Measurements from ENCODE around the gene ECI1. TPM values are rescaled to one million over a fixed set of nuclear protein-coding genes. Genes with fewer than 3 reads are reported as not detected.
"Not testable (repeated sequence)": the region's sequence is repeated elsewhere in the genome, so short reads cannot be mapped to it uniquely, and the experiment has no call there.

Gene ECI1
- total RNA-seq, 1 donor from 2014 or later, result 38.7 TPM

- Mint-ChIP-seq H3K4me3 (no peak overlapping the region), H3K4me1 (peaks cover 6% of the 10 kb centered on the region), H3K9me3 (no peaks in the 10 kb centered on the region), H3K27ac (no peak overlapping the region), H3K27me3 (no peaks in the 10 kb centered on the region), H3K36me3 (ENCODE audit: low read depth) (no peaks in the 10 kb centered on the region)
- intact Hi-C loops (cut with micrococcal nuclease), result no loop called here
- no peak for DNase-seq
Observed at GRCh38 chr16:2273931-2274330, 22.5 kb upstream of the ECI1 start.

- no peak overlapping the region for H3K4me3 Mint-ChIP-seq
- no peak for DNase-seq
- intact Hi-C loops (cut with micrococcal nuclease), result no loop called here
- H3K27me3 Mint-ChIP-seq, result no peaks in the 10 kb centered on the region
- no peaks in the 10 kb centered on the region for H3K9me3 Mint-ChIP-seq
- peaks cover 6% of the 10 kb centered on the region for H3K4me1 Mint-ChIP-seq
- peak overlapping the region; percentile 29 for H3K27ac Mint-ChIP-seq
- H3K36me3 Mint-ChIP-seq (ENCODE audit: low read depth), result no peaks in the 10 kb centered on the region
Observed at GRCh38 chr16:2273484-2273883, 22.1 kb upstream of the ECI1 start.

GRCh38 chr16:2271848-2272461, 20.6 kb upstream of the ECI1 start:
- Mint-ChIP-seq H3K4me1 (peaks cover 8% of the 10 kb centered on the region), H3K9me3 (no peaks in the 10 kb centered on the region), H3K27me3 (peaks cover 1% of the 10 kb centered on the region), H3K36me3 (ENCODE audit: low read depth) (peaks cover 7% of the 10 kb centered on the region), H3K4me3 (no peak overlapping the region), H3K27ac (no peak overlapping the region)
- intact Hi-C loops (cut with micrococcal nuclease), result no loop called here
- DNase-seq, result no peak

GRCh38 chr16:2270588-2271470, 19.4 kb upstream of the ECI1 start:
- no peak overlapping the region for H3K4me3 Mint-ChIP-seq
- DNase-seq, result no peak
- peaks cover 1% of the 10 kb centered on the region for H3K27me3 Mint-ChIP-seq
- H3K9me3 Mint-ChIP-seq, result no peaks in the 10 kb centered on the region
- intact Hi-C loops (cut with micrococcal nuclease), result no loop called here
- H3K4me1 Mint-ChIP-seq, result peaks cover 18% of the 10 kb centered on the region
- no peak overlapping the region for H3K27ac Mint-ChIP-seq
- peaks cover 17% of the 10 kb centered on the region for H3K36me3 Mint-ChIP-seq (ENCODE audit: low read depth)

DNA sequence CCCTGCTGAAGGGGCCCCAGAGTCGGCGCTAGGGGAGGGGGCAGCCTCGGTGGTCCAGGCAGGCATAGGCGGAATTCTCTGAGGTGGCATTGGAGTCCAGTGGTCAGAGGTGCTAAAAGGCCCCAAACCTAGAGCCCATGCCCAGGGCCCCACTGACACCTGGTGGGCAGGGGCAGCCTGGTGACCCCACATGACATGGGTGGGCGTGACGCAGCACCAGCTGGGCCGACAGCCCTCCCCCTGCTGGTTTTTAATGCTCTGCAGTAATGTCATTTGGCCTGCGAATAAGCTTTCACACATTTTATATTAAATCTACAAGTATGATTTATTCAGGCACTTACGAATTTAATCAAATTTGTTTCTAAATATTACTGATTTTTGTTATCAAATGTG, 18.7 kb upstream of the ECI1 start:
- Mint-ChIP-seq H3K9me3 (no peaks in the 10 kb centered on the region), H3K27ac (no peak overlapping the region), H3K4me1 (peaks cover 20% of the 10 kb centered on the region), H3K36me3 (ENCODE audit: low read depth) (peaks cover 21% of the 10 kb centered on the region), H3K27me3 (peaks cover 1% of the 10 kb centered on the region), H3K4me3 (peak overlapping the region; percentile 94)
- intact Hi-C loops (cut with micrococcal nuclease), result no loop called here
- DNase-seq, result no peak

DNA sequence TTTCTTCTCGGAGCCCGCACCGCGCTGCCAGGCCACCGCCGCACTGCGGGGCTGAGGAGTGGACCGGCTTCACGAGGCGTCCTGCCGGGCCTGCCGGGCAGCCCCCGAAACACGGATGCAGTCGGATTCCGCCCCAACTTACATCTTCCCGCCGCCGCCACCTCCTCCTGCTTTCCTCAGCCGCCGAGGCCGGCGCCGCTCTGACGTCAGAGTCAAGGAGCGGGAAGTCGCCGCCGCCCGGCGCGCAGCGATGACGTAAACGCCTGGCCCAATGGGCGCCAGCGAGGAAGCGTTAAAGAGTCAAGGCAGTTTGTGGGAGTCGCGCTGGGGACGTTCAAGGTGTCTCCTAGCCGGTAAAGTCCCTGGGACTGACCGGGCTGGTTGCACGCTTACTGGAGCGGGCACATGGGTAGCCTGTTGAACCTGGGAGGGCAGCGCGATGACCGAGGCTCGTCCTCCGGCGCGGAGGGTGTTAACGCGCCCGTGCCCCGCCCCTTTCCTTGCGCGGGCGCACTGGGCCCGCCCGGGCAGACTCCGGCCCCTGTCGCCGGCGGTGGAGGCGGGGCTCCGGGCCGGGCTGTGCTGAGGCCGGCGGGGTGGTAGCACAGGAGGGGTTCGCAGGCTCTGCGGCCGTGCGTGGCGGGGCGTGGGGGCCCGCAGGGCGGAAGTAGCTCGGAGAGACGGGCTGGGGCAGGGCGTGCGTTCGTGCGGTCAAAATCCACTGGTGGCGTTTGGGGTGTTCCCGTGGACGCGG, 16.7 kb upstream of the ECI1 start, which contains the start of gene RNPS1:
Gene RNPS1, minus strand, starts transcription at position 214 of the 754 bp plus-strand sequence. CDS start 3,483 bp downstream, outside the sequence.
- peaks cover 1% of the 10 kb centered on the region for H3K27me3 Mint-ChIP-seq
- intact Hi-C loops (cut with micrococcal nuclease), result loop anchor here (1.0 to 2.0 kb wide), 5 partner anchors 17 to 161 kb away; partner anchors contain the start of genes CCNF, E4F1, ECI1 and TRAF7
- peak; percentile 99 for DNase-seq
- peak within 1 kb of the TSS; percentile 97 for H3K27ac Mint-ChIP-seq
- peak within 1 kb of the TSS; percentile 94 for H3K4me3 Mint-ChIP-seq
- peaks cover 27% of the 10 kb centered on the region for H3K4me1 Mint-ChIP-seq
- peaks cover 35% of the 10 kb centered on the region for H3K36me3 Mint-ChIP-seq (ENCODE audit: low read depth)
- H3K9me3 Mint-ChIP-seq, result no peaks in the 10 kb centered on the region

DNA sequence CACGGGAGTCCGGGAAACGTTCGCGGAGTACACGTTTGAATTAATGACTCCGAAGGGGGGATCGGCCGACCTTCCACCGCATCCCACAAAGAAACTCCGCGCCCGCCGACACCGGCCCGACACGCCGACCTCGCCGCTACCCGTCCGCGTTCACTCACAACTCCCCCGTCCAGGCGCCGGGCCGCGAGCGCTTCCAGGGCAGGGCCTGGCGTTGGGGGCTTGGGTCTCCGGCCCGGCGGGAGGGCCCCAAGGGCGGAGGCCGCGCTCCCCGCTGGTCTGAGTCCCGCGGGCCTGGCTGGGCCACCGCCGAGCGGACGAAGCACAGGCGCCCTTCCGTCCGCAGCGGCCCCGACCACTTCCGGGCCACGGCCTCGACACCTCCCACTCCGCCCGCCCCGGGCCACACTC, 16.1 kb upstream of the ECI1 start:
- peaks cover 29% of the 10 kb centered on the region for H3K4me1 Mint-ChIP-seq
- peak overlapping the region; percentile 97 for H3K27ac Mint-ChIP-seq
- H3K9me3 Mint-ChIP-seq; H3K27me3 Mint-ChIP-seq; intact Hi-C loops (cut with micrococcal nuclease); DNase-seq: not testable (repeated sequence)
- peak overlapping the region; percentile 94 for H3K4me3 Mint-ChIP-seq
- peaks cover 40% of the 10 kb centered on the region for H3K36me3 Mint-ChIP-seq (ENCODE audit: low read depth)

- Mint-ChIP-seq H3K27ac (peak overlapping the region; percentile 97), H3K4me3 (peak overlapping the region; percentile 94), H3K4me1 (peaks cover 31% of the 10 kb centered on the region), H3K36me3 (ENCODE audit: low read depth) (peaks cover 47% of the 10 kb centered on the region)
- peak; percentile 77 for DNase-seq
- H3K27me3 Mint-ChIP-seq; H3K9me3 Mint-ChIP-seq; intact Hi-C loops (cut with micrococcal nuclease): not testable (repeated sequence)
Observed at GRCh38 chr16:2266887-2267286, 15.5 kb upstream of the ECI1 start.

DNA sequence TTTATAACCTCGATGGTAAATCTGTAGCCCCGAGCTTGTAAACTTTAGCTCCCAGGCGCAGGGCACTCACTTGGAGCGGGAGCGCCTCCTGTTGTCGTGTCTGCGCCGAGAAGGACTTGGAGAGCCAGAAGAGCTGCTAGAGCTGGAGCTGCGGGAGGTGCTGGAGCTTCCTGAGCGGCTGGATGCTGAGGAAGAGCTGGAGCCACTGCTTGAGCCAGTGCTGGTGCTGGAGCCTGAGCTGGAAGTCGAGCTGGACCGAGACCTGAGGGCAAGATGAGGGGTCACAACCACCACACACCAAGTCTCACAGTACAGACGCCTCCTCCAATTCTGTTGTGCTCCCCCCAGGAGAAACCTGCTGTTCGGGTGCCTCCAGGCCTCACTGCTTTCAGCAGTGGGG, 11.6 kb upstream of the ECI1 start:
- intact Hi-C loops (cut with micrococcal nuclease); H3K4me3 Mint-ChIP-seq; H3K27ac Mint-ChIP-seq; H3K9me3 Mint-ChIP-seq; H3K27me3 Mint-ChIP-seq; DNase-seq: not testable (repeated sequence)
- peaks cover 24% of the 10 kb centered on the region for H3K4me1 Mint-ChIP-seq
- peaks cover 68% of the 10 kb centered on the region for H3K36me3 Mint-ChIP-seq (ENCODE audit: low read depth)

GRCh38 chr16:2260250-2260649, 8.9 kb upstream of the ECI1 start:
- Mint-ChIP-seq H3K27me3 (no peaks in the 10 kb centered on the region), H3K4me1 (peaks cover 15% of the 10 kb centered on the region), H3K36me3 (ENCODE audit: low read depth) (peaks cover 74% of the 10 kb centered on the region), H3K4me3 (no peak overlapping the region), H3K9me3 (no peaks in the 10 kb centered on the region), H3K27ac (no peak overlapping the region)
- intact Hi-C loops (cut with micrococcal nuclease), result no loop called here
- no peak for DNase-seq

- not testable (repeated sequence) for H3K27ac Mint-ChIP-seq, H3K4me1 Mint-ChIP-seq, H3K4me3 Mint-ChIP-seq, H3K27me3 Mint-ChIP-seq, H3K9me3 Mint-ChIP-seq, DNase-seq
- intact Hi-C loops (cut with micrococcal nuclease), result loop anchor here (10.0 kb wide), 1 partner anchor 276 kb away; the partner anchor contains the start of genes CEMP1 and PDPK1
- H3K36me3 Mint-ChIP-seq (ENCODE audit: low read depth), result peaks cover 74% of the 10 kb centered on the region
Observed at GRCh38 chr16:2258530-2258929, 7.1 kb upstream of the ECI1 start.

DNA sequence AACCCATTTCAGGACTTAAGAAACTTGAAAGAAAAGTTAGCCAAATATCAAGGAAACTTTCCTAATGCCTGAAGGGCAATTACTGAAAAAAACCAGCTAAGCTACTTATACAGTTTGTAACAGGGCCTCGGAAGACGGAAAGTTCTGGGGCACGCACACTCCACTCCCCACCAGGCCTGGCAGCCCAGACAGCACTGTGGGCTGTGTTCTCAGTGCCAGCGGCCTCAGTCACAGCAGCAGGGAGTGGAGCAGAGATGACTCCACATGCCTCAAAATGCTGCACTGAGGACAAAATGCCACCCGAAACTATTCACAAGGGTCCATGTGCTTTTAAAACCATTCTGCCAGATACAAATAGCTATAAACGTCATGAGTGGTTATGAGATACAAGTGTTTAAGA, 6.3 kb upstream of the ECI1 start:
- H3K4me1 Mint-ChIP-seq, result peaks cover 7% of the 10 kb centered on the region
- no peaks in the 10 kb centered on the region for H3K27me3 Mint-ChIP-seq
- H3K4me3 Mint-ChIP-seq, result no peak overlapping the region
- DNase-seq, result no peak
- no peaks in the 10 kb centered on the region for H3K9me3 Mint-ChIP-seq
- peaks cover 75% of the 10 kb centered on the region for H3K36me3 Mint-ChIP-seq (ENCODE audit: low read depth)
- intact Hi-C loops (cut with micrococcal nuclease), result loop anchor here (10.0 kb wide), 1 partner anchor 277 kb away; the partner anchor contains the start of genes CEMP1 and PDPK1
- no peak overlapping the region for H3K27ac Mint-ChIP-seq

DNA sequence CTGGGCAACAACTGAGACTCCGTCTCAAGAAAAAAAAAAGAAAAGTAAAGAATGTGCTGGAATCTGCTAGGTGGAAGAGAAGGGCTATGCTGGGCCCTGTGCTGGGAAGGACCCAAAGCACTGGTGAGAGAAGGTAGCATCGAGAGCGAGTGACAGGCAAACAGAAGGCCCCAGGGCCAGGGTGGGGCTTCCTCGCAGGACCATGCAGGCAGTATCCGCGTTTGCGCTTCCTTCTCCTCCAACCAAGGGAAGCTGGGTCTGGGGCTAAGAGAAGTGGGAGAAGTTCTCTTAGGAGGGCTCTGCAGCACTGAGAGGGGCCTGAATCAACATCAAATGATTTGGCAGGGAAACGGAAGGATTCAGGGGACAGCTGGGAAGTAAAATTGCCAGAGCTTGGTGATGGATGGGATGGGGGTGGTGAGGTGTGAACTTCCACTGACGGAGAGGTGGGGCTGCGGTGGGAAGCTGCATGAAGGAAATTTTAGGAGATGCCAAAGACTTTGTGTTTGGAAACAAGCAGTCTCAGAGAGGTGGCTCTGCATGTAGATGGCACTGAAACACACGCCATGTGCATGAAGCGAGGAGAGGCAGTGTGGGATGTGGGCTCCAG, 5.2 kb upstream of the ECI1 start:
- intact Hi-C loops (cut with micrococcal nuclease), result loop anchor here (10.0 kb wide), 1 partner anchor 278 kb away; the partner anchor contains the start of genes CEMP1 and PDPK1
- H3K27ac Mint-ChIP-seq, result no peak overlapping the region

More for the DNA sequence above, 5.2 kb upstream of the ECI1 start:
- Mint-ChIP-seq H3K4me1 (peaks cover 4% of the 10 kb centered on the region), H3K36me3 (ENCODE audit: low read depth) (peaks cover 68% of the 10 kb centered on the region), H3K9me3 (no peaks in the 10 kb centered on the region), H3K4me3 (no peak overlapping the region), H3K27me3 (no peaks in the 10 kb centered on the region)
- DNase-seq, result no peak

Measured in activated CD4-positive, alpha-beta T cell treated with anti-CD3 and anti-CD28 coated beads, Interleukin-2, amount 10 ng/mL, durations not matched to agents 24 days and 14 days (primary cell).